ENCODE data around the gene GABRG2. TPM values are rescaled to one million over a fixed set of nuclear protein-coding genes. Genes with fewer than 3 reads are reported as not detected.

GABRG2 gene
- polyA plus RNA-seq, 1 of the 3 experiments (the other 2 are of a cell fraction), result not detected

- DNase-seq, result no peak
- TF ChIP-seq SIN3A (IDR thresholded peaks at IDR 0.05; ENCODE audit: borderline replicate concordance, low read depth, low read length) (no peak), TCF12 (IDR thresholded peaks at IDR 0.05) (no peak), MXI1 (IDR thresholded peaks at IDR 0.05; ENCODE audit: low read depth, low read length) (no peak), GATA2 (CRISPR knock-in tag; IDR thresholded peaks at IDR 0.05) (no peak), MAX (IDR thresholded peaks at IDR 0.05; ENCODE audit: low read depth) (no peak), CHD2 (IDR thresholded peaks at IDR 0.05; ENCODE audit: low read length, partially characterized antibody) (no peak), RXRA (IDR thresholded peaks at IDR 0.05; ENCODE audit: borderline replicate concordance, low read depth) (no peak)
- Histone ChIP-seq H3K27ac (ENCODE audit: low read depth in 2 of 2, low read length in 1 of 2) (no peak overlapping the region), H3K9me2 (no peaks in the 10 kb centered on the region), H3K36me3 (replicated peaks in 1 of 2; ENCODE audit: control insufficient read depth in 1 of 2, insufficient read depth in 2 of 2, low read length in 1 of 2) (no peaks in the 10 kb centered on the region), H3K9ac (no peak overlapping the region), H3K4me1 (ENCODE audit: control insufficient read depth in 1 of 2, insufficient read depth in 2 of 2, low read depth in 1 of 2, low read length in 1 of 2) (no peaks in the 10 kb centered on the region), H4K20me1 (ENCODE audit: insufficient read depth) (no peaks in the 10 kb centered on the region), H3K79me2 (ENCODE audit: insufficient read depth) (no peaks in the 10 kb centered on the region), H3K27me3 (ENCODE audit: insufficient read depth) (no peaks in the 10 kb centered on the region), H2AFZ (ENCODE audit: low read depth) (no peak overlapping the region), H3K4me3 (ENCODE audit: low read depth in 2 of 2, low read length in 1 of 2) (no peak overlapping the region), H3K9me3 (no peaks in the 10 kb centered on the region), H3F3A (replicated peaks; ENCODE audit: insufficient read depth) (no peaks in the 10 kb centered on the region), H3K4me2 (no peak overlapping the region)
- ChIA-PET CTCF (no interaction called here), POLR2A (no interaction called here)
- 4% methylated on average over 1 of the region's 1 CpG for WGBS (ENCODE audit: low lambda C conversion rate)
These were observed 119.8 kb downstream of the GABRG2 start for GRCh38 chr5:162187371-162187770.

DNA sequence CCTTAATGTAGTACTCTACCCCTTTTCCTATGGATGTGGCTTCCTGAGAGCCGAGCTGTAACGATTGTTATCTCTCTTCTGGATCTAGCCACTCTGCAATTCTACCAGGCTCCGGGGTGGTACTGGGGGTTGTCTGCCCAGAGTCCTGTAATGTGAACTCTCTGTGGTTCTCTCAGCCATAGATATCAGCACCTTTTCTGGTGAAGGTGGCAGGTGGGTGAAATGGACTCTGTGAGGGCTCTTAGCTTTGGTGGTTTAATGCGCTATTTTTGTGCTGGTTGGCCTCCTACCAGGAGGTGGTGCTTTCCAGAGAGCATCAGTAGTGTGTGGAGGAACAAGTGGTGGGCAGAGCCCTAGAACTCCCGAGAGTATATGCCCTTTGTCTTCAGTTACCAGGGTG lies 122.1 kb downstream of the GABRG2 start:
- H3K4me1 ChIP-seq (ENCODE audit: control insufficient read depth in 1 of 2, insufficient read depth in 2 of 2, low read depth in 1 of 2, low read length in 1 of 2), result no peaks in the 10 kb centered on the region
- H3K9ac ChIP-seq, result no peak overlapping the region
- TF ChIP-seq EZH2phosphoT487 (IDR thresholded peaks at IDR 0.05; ENCODE audit: borderline replicate concordance, low read depth), result no peak
- TF ChIP-seq PBX3 (IDR thresholded peaks at IDR 0.05), result no peak
- no peak for TF ChIP-seq JUND (IDR thresholded peaks at IDR 0.05)
- TF ChIP-seq GATA2 (CRISPR knock-in tag; IDR thresholded peaks at IDR 0.05), result no peak
- no peak for TF ChIP-seq TCF12 (IDR thresholded peaks at IDR 0.05)
- TF ChIP-seq, protein P1, sequence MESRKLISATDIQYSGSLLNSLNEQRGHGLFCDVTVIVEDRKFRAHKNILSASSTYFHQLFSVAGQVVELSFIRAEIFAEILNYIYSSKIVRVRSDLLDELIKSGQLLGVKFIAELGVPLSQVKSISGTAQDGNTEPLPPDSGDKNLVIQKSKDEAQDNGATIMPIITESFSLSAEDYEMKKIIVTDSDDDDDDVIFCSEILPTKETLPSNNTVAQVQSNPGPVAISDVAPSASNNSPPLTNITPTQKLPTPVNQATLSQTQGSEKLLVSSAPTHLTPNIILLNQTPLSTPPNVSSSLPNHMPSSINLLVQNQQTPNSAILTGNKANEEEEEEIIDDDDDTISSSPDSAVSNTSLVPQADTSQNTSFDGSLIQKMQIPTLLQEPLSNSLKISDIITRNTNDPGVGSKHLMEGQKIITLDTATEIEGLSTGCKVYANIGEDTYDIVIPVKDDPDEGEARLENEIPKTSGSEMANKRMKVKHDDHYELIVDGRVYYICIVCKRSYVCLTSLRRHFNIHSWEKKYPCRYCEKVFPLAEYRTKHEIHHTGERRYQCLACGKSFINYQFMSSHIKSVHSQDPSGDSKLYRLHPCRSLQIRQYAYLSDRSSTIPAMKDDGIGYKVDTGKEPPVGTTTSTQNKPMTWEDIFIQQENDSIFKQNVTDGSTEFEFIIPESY (IDR thresholded peaks at IDR 0.05; ENCODE audit: borderline replicate concordance, low read depth), result no peak
- TF ChIP-seq TAF1 (IDR thresholded peaks at IDR 0.05; ENCODE audit: borderline replicate concordance, low read depth, low read length), result no peak
- TF ChIP-seq USF2 (IDR thresholded peaks at IDR 0.05; ENCODE audit: borderline replicate concordance, low read depth, low read length), result no peak
- TF ChIP-seq RFX5 (IDR thresholded peaks at IDR 0.05; ENCODE audit: low read length), result no peak
- TF ChIP-seq ELF1 (IDR thresholded peaks at IDR 0.05), result no peak
- TF ChIP-seq SMC3 (IDR thresholded peaks at IDR 0.05; ENCODE audit: low read depth, low read length), result no peak
- no peak for TF ChIP-seq YY1 (IDR thresholded peaks at IDR 0.05; ENCODE audit: low read depth)
- TF ChIP-seq SIN3A (IDR thresholded peaks at IDR 0.05; ENCODE audit: borderline replicate concordance, low read depth, low read length), result no peak
- TF ChIP-seq FOXM1 (IDR thresholded peaks at IDR 0.05; ENCODE audit: low read depth), result no peak
- TF ChIP-seq FOSL2 (IDR thresholded peaks at IDR 0.05; ENCODE audit: borderline replicate concordance, low read depth), result no peak
- no peak for TF ChIP-seq RXRA (IDR thresholded peaks at IDR 0.05; ENCODE audit: borderline replicate concordance, low read depth)
- TF ChIP-seq MAX (IDR thresholded peaks at IDR 0.05; ENCODE audit: low read depth), result no peak
- TF ChIP-seq NRF1 (IDR thresholded peaks at IDR 0.05; ENCODE audit: low read depth, low read length), result no peak
- TF ChIP-seq MXI1 (IDR thresholded peaks at IDR 0.05; ENCODE audit: low read depth, low read length), result no peak
- TF ChIP-seq, protein P2, sequence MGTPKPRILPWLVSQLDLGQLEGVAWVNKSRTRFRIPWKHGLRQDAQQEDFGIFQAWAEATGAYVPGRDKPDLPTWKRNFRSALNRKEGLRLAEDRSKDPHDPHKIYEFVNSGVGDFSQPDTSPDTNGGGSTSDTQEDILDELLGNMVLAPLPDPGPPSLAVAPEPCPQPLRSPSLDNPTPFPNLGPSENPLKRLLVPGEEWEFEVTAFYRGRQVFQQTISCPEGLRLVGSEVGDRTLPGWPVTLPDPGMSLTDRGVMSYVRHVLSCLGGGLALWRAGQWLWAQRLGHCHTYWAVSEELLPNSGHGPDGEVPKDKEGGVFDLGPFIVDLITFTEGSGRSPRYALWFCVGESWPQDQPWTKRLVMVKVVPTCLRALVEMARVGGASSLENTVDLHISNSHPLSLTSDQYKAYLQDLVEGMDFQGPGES (IDR thresholded peaks at IDR 0.05; ENCODE audit: low read depth, low read length), result no peak
- H3K9me2 ChIP-seq, result no peaks in the 10 kb centered on the region
- H3K79me2 ChIP-seq (ENCODE audit: insufficient read depth), result no peaks in the 10 kb centered on the region
- H3F3A ChIP-seq (replicated peaks; ENCODE audit: insufficient read depth), result no peaks in the 10 kb centered on the region
- H3K4me2 ChIP-seq, result no peak overlapping the region
- H2AFZ ChIP-seq (ENCODE audit: low read depth), result no peak overlapping the region
- H3K4me3 ChIP-seq (ENCODE audit: low read depth in 2 of 2, low read length in 1 of 2), result no peak overlapping the region
- DNase-seq, result no peak
- CTCF ChIA-PET, result no interaction called here
- H3K9me3 ChIP-seq, result no peaks in the 10 kb centered on the region
- H3K27me3 ChIP-seq (ENCODE audit: insufficient read depth), result no peaks in the 10 kb centered on the region
- WGBS (ENCODE audit: low lambda C conversion rate), result 10% methylated on average over 4 of the region's 5 CpGs
- POLR2A ChIA-PET, result no interaction called here
- no peak overlapping the region for H3K27ac ChIP-seq (ENCODE audit: low read depth in 2 of 2, low read length in 1 of 2)
- no peaks in the 10 kb centered on the region for H4K20me1 ChIP-seq (ENCODE audit: insufficient read depth)
- H3K36me3 ChIP-seq (replicated peaks in 1 of 2; ENCODE audit: control insufficient read depth in 1 of 2, insufficient read depth in 2 of 2, low read length in 1 of 2), result no peaks in the 10 kb centered on the region

Measured in SK-N-SH (cell line).